K562 (cell line): ENCODE results near the gene UCP3. TPM values are rescaled to one million over a fixed set of nuclear protein-coding genes. Genes with fewer than 3 reads are reported as not detected.
A peak's percentile ranks its signal among the peaks of the same experiment; 100 is the strongest.

Experiments used
- ATAC-seq: fragments of 200-7000 bp; cut with Tn5 transposase; 3 replicates; pipeline ENCODE4 v1.9.1; 2020; ENCODE audit warnings: moderate library complexity
- BruUV-seq: library from RNA; stranded (reverse); fragments of 400-500 nt; replicated peaks from 2 replicates; lab custom pipeline; 2021; lab: Mats Ljungman, UMichigan
- CTCF ChIA-PET: fragments of 300-600 bp; formaldehyde crosslinking; extraction: SDS; loops from one replicate; lab custom pipeline; 2021; ENCODE audit warnings: low intra/inter-chr PET ratio; lab: Yijun Ruan, JAX
- POLR2A ChIA-PET: fragments of 300-600, 350-650 bp; sonication (Branson Sonifier 250); formaldehyde crosslinking; extraction: SDS; loops from one replicate; lab custom pipeline; 2021; ENCODE audit warnings: antibody characterized with exemption, inconsistent platforms; lab: Yijun Ruan, JAX
- DNase-seq, 4 experiments: peaks; one replicate each; pipeline versions ENCODE4 v3.0.0 to v3.0.0-alpha.2; 2011 to 2018; ENCODE audit warnings: low spot score in 3 of 4, mixed read lengths in 3 of 4; ENCODE audit errors: extremely low read depth in 1 of 4
- FAIRE-seq: peaks from 2 replicates; lab custom pipeline; 2011; peaks lifted over from hg19 to GRCh38; lab: Jason Lieb, UNC
- H2AFZ ChIP-seq: 2 replicates; pipeline ENCODE4 v1.6.0; 2011; ENCODE audit warnings: low read depth, low read length, control low read depth, inconsistent platforms
- H3K27ac ChIP-seq: fragments of 200-600 bp; 3 replicates; pipeline ENCODE4 v1.8.0; 2011; ENCODE audit warnings: low read depth, mild to moderate bottlenecking, control low read depth, inconsistent platforms, low read length, moderate library complexity, mixed read lengths; ENCODE audit errors: extremely low read depth
- H3K27me3 ChIP-seq, 2 experiments: fragments of 300-600 bp in 1 of 2; 2 replicates in 1 of 2; 3 replicates in 1 of 2; pipeline versions ENCODE4 v1.6.0 to v1.8.0; 2011; ENCODE audit warnings: inconsistent platforms in 2 of 2, low read length in 2 of 2, mild to moderate bottlenecking in 1 of 2, mixed read lengths in 1 of 2, moderate library complexity in 1 of 2; ENCODE audit not compliant: control insufficient read depth in 2 of 2, insufficient read depth in 2 of 2
- H3K36me3 ChIP-seq: fragments of 300-600 bp; 3 replicates; pipeline ENCODE4 v1.8.0; 2011; ENCODE audit warnings: mild to moderate bottlenecking, low read length, inconsistent platforms; ENCODE audit not compliant: control insufficient read depth, insufficient read depth
- H3K4me1 ChIP-seq, 2 experiments: fragments of 200-600 bp in 1 of 2; replicated peaks in 1 of 2; 2 replicates in 1 of 2; 3 replicates in 1 of 2; pipeline versions ENCODE4 v1.5.1 to v1.8.0; 2011; ENCODE audit warnings: inconsistent platforms in 2 of 2, low read length in 2 of 2, mild to moderate bottlenecking in 1 of 2, mixed read lengths in 1 of 2, moderate library complexity in 1 of 2; ENCODE audit not compliant: control insufficient read depth in 2 of 2, insufficient read depth in 2 of 2
- H3K4me2 ChIP-seq: 2 replicates; pipeline ENCODE4 v1.6.1; 2011; ENCODE audit warnings: low read length, control low read depth, inconsistent platforms, mixed read lengths; ENCODE audit not compliant: insufficient read depth
- H3K4me3 ChIP-seq: fragments of 200-600 bp; sonication (generic), shearing (Covaris generic); 2 replicates; pipeline ENCODE4 v1.5.1; 2016; ENCODE audit warnings: control low read depth, inconsistent platforms
- H3K79me2 ChIP-seq: fragments of 200-600 bp; 3 replicates; pipeline ENCODE4 v1.8.0; 2011; ENCODE audit warnings: low read length, inconsistent platforms; ENCODE audit not compliant: control insufficient read depth, insufficient read depth
- H3K9ac ChIP-seq, 2 experiments: 2 replicates each; pipeline versions ENCODE4 v1.6.0 to v1.6.1; 2011; ENCODE audit warnings: low read depth in 2 of 2, low read length in 2 of 2, control low read depth in 1 of 2, inconsistent platforms in 1 of 2, mild to moderate bottlenecking in 1 of 2, mixed read lengths in 1 of 2; ENCODE audit not compliant: insufficient read depth in 1 of 2
- H3K9me1 ChIP-seq: one replicate; pipeline ENCODE4 v1.6.0; 2011; ENCODE audit warnings: inconsistent platforms, mild to moderate bottlenecking, low read length, moderate library complexity; ENCODE audit not compliant: control insufficient read depth, insufficient read depth
- H3K9me3 ChIP-seq: replicated peaks from 2 replicates; pipeline ENCODE4 v1.5.1; 2011; ENCODE audit warnings: low read depth, low read length, inconsistent platforms; ENCODE audit not compliant: control insufficient read depth, insufficient read depth
- H4K20me1 ChIP-seq: replicated peaks from 2 replicates; pipeline ENCODE4 v1.6.1; 2011; ENCODE audit warnings: low read length, inconsistent platforms, mixed read lengths; ENCODE audit not compliant: control insufficient read depth, insufficient read depth
- ATF3 ChIP-seq, 2 experiments: fragments of 450-650 bp in 1 of 2; sonication (generic) in 1 of 2; formaldehyde crosslinking in 1 of 2; IDR thresholded peaks in 1 of 2; conservative IDR thresholded peaks in 1 of 2; 2 replicates each; pipeline versions ENCODE4 v1.6.1 to v1.8.1; 2016 to 2023; ENCODE audit warnings: mild to moderate bottlenecking in 2 of 2, moderate library complexity in 2 of 2, inconsistent platforms in 1 of 2, missing genetic modification reagents in 1 of 2
- NR2C1 ChIP-seq, 2 experiments: fragments of 450-650 bp; IDR thresholded peaks; 2 replicates each; pipeline ENCODE4 v1.6.1; 2017; ENCODE audit warnings: mild to moderate bottlenecking in 2 of 2, antibody characterized with exemption in 1 of 2, inconsistent platforms in 1 of 2, missing compliant biosample characterization in 1 of 2, missing genetic modification characterization in 1 of 2
- TOE1 ChIP-seq, 2 experiments: fragments of 450-650 bp in 1 of 2; sonication (generic) in 1 of 2; formaldehyde crosslinking in 1 of 2; IDR thresholded peaks; 2 replicates each; pipeline versions ENCODE4 v1.7.1 to v1.8.0; 2016 to 2022; ENCODE audit warnings: borderline replicate concordance in 2 of 2, mild to moderate bottlenecking in 2 of 2, antibody characterized with exemption in 1 of 2, inconsistent platforms in 1 of 2, low read depth in 1 of 2, missing genetic modification reagents in 1 of 2, moderate library complexity in 1 of 2
- in situ Hi-C: fragments of 300-500 bp; cut with MboI; formaldehyde crosslinking; loops from 4 replicates; pipeline ENCODE4 v1.15.0; 2018; ENCODE audit warnings: inconsistent platforms, mixed read lengths
- intact Hi-C: fragments of 100-400 bp; cut with micrococcal nuclease; formaldehyde crosslinking; loops from 2 replicates; pipeline ENCODE4 v1.14.2; 2022
- polyA plus RNA-seq, 8 experiments: library from polyadenylated mRNA; depleted of rRNA in 4 of 8; stranded (reverse) in 5 of 8; unstranded in 3 of 8; fragments of >200 nt; fragmentation: Nextera tagmentation in 2 of 8; fragmentation: Illumina TruSeq in 1 of 8; extraction: Ambion mirVana in 2 of 8; extraction: Trizol in 1 of 8; gene quantifications; 2 replicates each; pipeline versions ENCODE4 v1.2.1 to v1.2.3, GENCODE V29; 2011 to 2014; ENCODE audit warnings: inconsistent platforms in 1 of 8, missing spikeins in 1 of 8
- total RNA-seq, 7 experiments: library from RNA; depleted of rRNA in 6 of 7; stranded (reverse); fragments of >200 nt in 6 of 7; fragmentation: Illumina TruSeq in 2 of 7; extraction: Trizol in 2 of 7; gene quantifications; 2 replicates each; pipeline versions ENCODE4 v1.2.1 to v1.2.3, GENCODE V29; 2011 to 2021; ENCODE audit warnings: low replicate concordance in 1 of 7

UCP3 gene
- total and polyA plus RNA-seq, 9 of the 15 experiments (the other 6 are each of a cell fraction or from before 2014, with no cell fraction given), result 0.05 to 0.65 (median 0.25) TPM; not detected in 2

GRCh38 chr11:74024261-74025029, 15.6 kb upstream of the UCP3 start (continued):
- TF ChIP-seq ATF3 (IDR thresholded peaks at IDR 0.05) (peak; percentile 86), ATF3 (CRISPR knock-in tag; conservative IDR thresholded peaks at IDR 0.05) (no peak)

DNA sequence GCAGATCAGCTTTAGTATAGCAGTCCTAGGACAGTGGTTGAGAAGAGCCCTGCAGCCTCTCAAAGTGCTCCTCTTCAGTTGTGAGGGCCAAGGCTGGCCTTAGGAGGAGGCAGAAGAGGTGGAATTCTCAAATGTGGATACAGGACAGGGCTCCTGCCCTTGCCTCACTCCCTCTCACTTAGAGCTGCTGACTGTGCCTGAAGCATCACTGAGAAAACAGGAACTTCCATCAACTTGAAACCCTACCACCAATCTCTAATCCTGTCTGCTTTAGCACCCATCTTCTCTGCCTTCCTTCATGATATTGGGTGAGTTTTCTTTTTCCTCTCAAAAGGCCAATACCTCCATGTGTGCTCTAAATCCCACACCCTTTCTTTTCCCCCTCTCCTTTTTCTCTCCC, 14.4 kb upstream of the UCP3 start:
- POLR2A ChIA-PET, result no interaction called here
- TF ChIP-seq NR2C1 (IDR thresholded peaks at IDR 0.05) (peak; percentile 41; the same call in 1 of the 2 replicates), NR2C1 (tag; IDR thresholded peaks at IDR 0.05) (no peak), TOE1 (IDR thresholded peaks at IDR 0.05; ENCODE audit: borderline replicate concordance) (no peak), TOE1 (CRISPR knock-in tag; IDR thresholded peaks at IDR 0.05; ENCODE audit: borderline replicate concordance, low read depth) (no peak)
- TF ChIP-seq, all 486 proteins: peak for 1
- BruUV-seq, result no TSS peak
- Histone ChIP-seq H3K27ac (no peak overlapping the region), H3K79me2 (no peaks in the 10 kb centered on the region), H3K4me1 (peaks cover 0 to 15% of the 10 kb centered on the region in 2 experiments; a peak in 3 of 5 replicates), H3K36me3 (no peaks in the 10 kb centered on the region), H3K4me3 (no peak overlapping the region), H3K9ac (no peak overlapping the region), H3K27me3 (no peaks in the 10 kb centered on the region), H3K4me2 (no peak overlapping the region), H4K20me1 (no peaks in the 10 kb centered on the region; the same call in 1 of the 2 replicates), H3K9me3 (no peaks in the 10 kb centered on the region), H2AFZ (no peak overlapping the region), H3K9me1 (no peaks in the 10 kb centered on the region)
- in situ Hi-C loops, result no loop called here
- ATAC-seq (no peak), DNase-seq (no peak), FAIRE-seq (no peak)
- CTCF ChIA-PET, result no interaction called here
- intact Hi-C loops, result no loop called here
